Kidney (tissue), 14 donors: ENCODE results near the gene FAM98C. TPM values are rescaled to one million over a fixed set of nuclear protein-coding genes. Genes with fewer than 3 reads are reported as not detected.
"Not testable (repeated sequence)": the region's sequence is repeated elsewhere in the genome, so short reads cannot be mapped to it uniquely, and the experiment has no call there.

Experiments
- DNase-seq, 5 donors: peaks; one replicate each; pipeline ENCODE4 v3.0.0-alpha.2; 2013 to 2020
- FAIRE-seq: peaks from 2 replicates; lab custom pipeline; 2012; peaks lifted over from hg19 to GRCh38; lab: Jason Lieb, UNC
- H3K27ac ChIP-seq, 2 donors: one replicate each; pipeline ENCODE4 v1.7.0; 2013; ENCODE audit warnings: low read depth in 2 of 2, low read length in 2 of 2, inconsistent platforms in 1 of 2
- H3K27me3 ChIP-seq: one replicate; pipeline ENCODE4 v1.7.1; 2013; ENCODE audit warnings: low read length, inconsistent platforms; ENCODE audit not compliant: control insufficient read depth, insufficient read depth
- H3K36me3 ChIP-seq, 3 donors: one replicate each; pipeline versions ENCODE4 v1.7.0 to v1.7.1; 2013; ENCODE audit warnings: low read length in 3 of 3, control low read depth in 1 of 3, inconsistent platforms in 1 of 3; ENCODE audit not compliant: insufficient read depth in 3 of 3, control insufficient read depth in 2 of 3
- H3K4me1 ChIP-seq, 3 donors: one replicate each; pipeline versions ENCODE4 v1.7.0 to v1.7.1; 2013; ENCODE audit warnings: low read length in 3 of 3, inconsistent platforms in 1 of 3, low read depth in 1 of 3; ENCODE audit not compliant: control insufficient read depth in 2 of 3, insufficient read depth in 2 of 3
- H3K4me3 ChIP-seq, 3 donors: one replicate each; pipeline versions ENCODE4 v1.7.0 to v1.8.1; 2013; ENCODE audit warnings: low read length in 3 of 3, control low read depth in 1 of 3, inconsistent platforms in 1 of 3
- H3K9ac ChIP-seq, 3 donors: one replicate each; pipeline versions ENCODE4 v1.7.0 to v1.7.1; 2013; ENCODE audit warnings: low read length in 3 of 3, control low read depth in 1 of 3, inconsistent platforms in 1 of 3
- H3K9me3 ChIP-seq, 3 donors: one replicate each; pipeline versions ENCODE4 v1.7.0 to v1.7.1; 2013; ENCODE audit warnings: low read length in 3 of 3, control low read depth in 1 of 3, inconsistent platforms in 1 of 3; ENCODE audit not compliant: control insufficient read depth in 2 of 3, insufficient read depth in 1 of 3
- CTCF ChIP-seq: IDR thresholded peaks from 3 replicates; pipeline ENCODE4 v1.5.1; 2012; ENCODE audit warnings: mild to moderate bottlenecking, moderate library complexity, borderline replicate concordance; ENCODE audit not compliant: insufficient read depth; ENCODE audit errors: extremely low read depth
- intact Hi-C: fragments of 100-400 bp; cut with DNase I; formaldehyde crosslinking; loops from one replicate; pipeline ENCODE4 v1.11.1; 2022
- polyA plus RNA-seq: library from polyadenylated mRNA; stranded (reverse); fragments of 350-450 nt; fragmentation: Illumina TruSeq; extraction: RNeasy Lipid Tissue Mini Kit (QIAGEN cat#74804); gene quantifications from one replicate; pipeline ENCODE4 v1.2.3, GENCODE V29; 2014; ENCODE audit warnings: low read depth, low replicate concordance; ENCODE audit not compliant: insufficient read depth
- total RNA-seq: library from RNA; stranded (reverse); fragmentation: NEBNext Ultra II Directional; extraction: Animal tissue kit (Norgen Biotek cat#: 25700); gene quantifications from one replicate; pipeline ENCODE4 v1.2.1, GENCODE V29; 2021
- donor health status: control.
- donor health status: control.
- donor health status: control.
- donor health status: control.
- donor health status: control.
- donor health status: DM: yes; HTN: yes; CAD: no.
- donor health status: Normal renal cell carcinoma (clear cell type).

The FAM98C gene
- total and polyA plus RNA-seq, 2 donors from 2014 or later, result 22.3 to 25.2 TPM

- H3K9ac ChIP-seq, result peak overlapping the region in 1 of 3 donors; percentile 41
- H3K36me3 ChIP-seq, result no peaks in the 10 kb centered on the region
- peaks cover 7% of the 10 kb centered on the region for H3K27me3 ChIP-seq
- peak overlapping the region; percentile 41 to 55 (median 41) for H3K4me3 ChIP-seq
- TF ChIP-seq CTCF, result no peak
- intact Hi-C loops, result no loop called here
- H3K9me3 ChIP-seq, result no peaks in the 10 kb centered on the region
- no peak for DNase-seq
- H3K27ac ChIP-seq, result no peak overlapping the region
- FAIRE-seq, result no peak
- peaks cover 0 to 3% (median 0%) of the 10 kb centered on the region in 3 donors for H3K4me1 ChIP-seq
Measured at GRCh38 chr19:38360839-38361631, 41.9 kb upstream of the FAM98C start.

GRCh38 chr19:38361633-38362075 is 41.2 kb upstream of the FAM98C start:
- no peaks in the 10 kb centered on the region for H3K9me3 ChIP-seq
- peaks cover 0 to 3% (median 0%) of the 10 kb centered on the region in 3 donors for H3K4me1 ChIP-seq
- intact Hi-C loops, result no loop called here
- DNase-seq, result peak; percentile 91 to 96 (median 93)
- peaks cover 7% of the 10 kb centered on the region for H3K27me3 ChIP-seq
- no peak for TF ChIP-seq CTCF
- H3K36me3 ChIP-seq, result no peaks in the 10 kb centered on the region
- peak overlapping the region; percentile 50 to 67 (median 67) for H3K4me3 ChIP-seq
- H3K9ac ChIP-seq, result peak overlapping the region in 1 of 3 donors; percentile 41
- FAIRE-seq, result no peak
- no peak overlapping the region for H3K27ac ChIP-seq

- FAIRE-seq (no peak), DNase-seq (peak; percentile 80 to 93 (median 84))
- Histone ChIP-seq H3K4me3 (peak overlapping the region; percentile 51 to 67 (median 67)), H3K4me1 (peaks cover 0 to 3% (median 0%) of the 10 kb centered on the region in 3 donors), H3K36me3 (no peaks in the 10 kb centered on the region), H3K27ac (peak overlapping the region in 1 of 2 donors; percentile 47), H3K9ac (peak overlapping the region in 1 of 3 donors; percentile 15), H3K9me3 (no peaks in the 10 kb centered on the region), H3K27me3 (peaks cover 7% of the 10 kb centered on the region)
- TF ChIP-seq CTCF, result no peak
- intact Hi-C loops, result no loop called here
Measured at GRCh38 chr19:38362076-38362945, 40.6 kb upstream of the FAM98C start.

GRCh38 chr19:38362946-38363688 is 39.8 kb upstream of the FAM98C start:
- H3K4me1 ChIP-seq, DNase-seq, H3K4me3 ChIP-seq, H3K36me3 ChIP-seq, intact Hi-C loops, H3K27me3 ChIP-seq, H3K9me3 ChIP-seq, H3K9ac ChIP-seq, H3K27ac ChIP-seq, FAIRE-seq: not testable (repeated sequence)
